HS-5 (cell line): ENCODE data around the gene VKORC1L1.
"Not testable (repeated sequence)": the region's sequence is repeated elsewhere in the genome, so short reads cannot be mapped to it uniquely, and the experiment has no call there.

Source experiments
- DNase-seq: peaks from one replicate; pipeline ENCODE4 v3.0.0-alpha.2; 2012; ENCODE audit warnings: low read depth

The VKORC1L1 gene

GRCh38 chr7:65885533-65885932 is 12.7 kb downstream of the VKORC1L1 start:
- not testable (repeated sequence) for DNase-seq

DNA sequence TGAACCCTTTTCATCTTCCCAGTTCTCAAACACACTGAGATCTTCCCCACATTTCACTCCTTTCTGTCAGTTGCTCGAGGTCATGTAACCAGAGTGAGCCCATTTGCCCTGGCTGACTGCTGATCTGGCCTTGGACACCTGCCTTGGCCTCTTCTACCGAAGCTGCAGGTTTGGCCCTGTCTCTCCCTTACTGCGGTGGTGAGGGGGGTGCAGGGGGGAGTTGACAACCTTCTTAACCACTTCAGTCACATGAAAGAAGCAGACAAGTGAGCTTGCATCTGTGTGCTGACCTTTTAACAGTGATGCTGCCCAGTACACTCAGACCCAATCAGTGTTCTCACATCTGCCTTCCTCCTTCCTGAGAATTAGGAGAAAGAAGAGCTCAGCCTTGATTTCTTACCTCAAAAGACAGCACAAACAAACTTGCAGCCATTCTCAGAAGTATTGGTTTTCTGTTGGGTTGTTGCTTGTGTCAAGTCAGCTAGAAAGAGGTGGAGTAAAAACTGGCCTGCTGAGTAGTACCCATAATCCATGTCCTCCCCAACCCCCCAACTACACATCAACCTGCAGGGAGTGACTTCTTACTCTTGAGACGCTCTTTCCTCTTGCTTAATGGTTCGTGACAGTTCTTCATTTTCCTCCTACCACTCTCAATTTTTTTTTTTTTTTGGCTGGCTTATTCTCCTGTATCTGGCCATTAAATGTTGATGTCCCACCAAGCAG is 15.7 kb downstream of the VKORC1L1 start:
- not testable (repeated sequence) for DNase-seq

- not testable (repeated sequence) for DNase-seq
Measured at GRCh38 chr7:65889722-65890121, 16.8 kb downstream of the VKORC1L1 start.

DNA sequence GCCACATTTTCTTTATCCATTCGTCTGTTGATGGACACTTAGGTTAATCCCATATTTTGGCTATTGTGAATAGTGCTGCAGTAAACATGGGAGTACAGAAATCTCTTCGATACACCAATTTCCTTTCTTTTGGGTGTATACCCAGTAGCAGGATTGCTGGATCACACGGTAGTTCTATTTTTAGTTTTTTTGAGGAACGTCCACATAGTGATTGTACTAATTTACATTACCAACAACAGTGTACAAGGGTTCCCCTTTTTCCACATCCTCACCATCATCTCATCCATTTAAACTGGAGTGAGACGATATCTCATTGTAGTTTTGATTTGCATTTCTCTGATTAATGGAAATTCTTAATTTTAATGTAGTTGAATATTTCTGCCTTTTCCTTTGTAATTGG is 19.3 kb downstream of the VKORC1L1 start:
- no peak for DNase-seq

DNA sequence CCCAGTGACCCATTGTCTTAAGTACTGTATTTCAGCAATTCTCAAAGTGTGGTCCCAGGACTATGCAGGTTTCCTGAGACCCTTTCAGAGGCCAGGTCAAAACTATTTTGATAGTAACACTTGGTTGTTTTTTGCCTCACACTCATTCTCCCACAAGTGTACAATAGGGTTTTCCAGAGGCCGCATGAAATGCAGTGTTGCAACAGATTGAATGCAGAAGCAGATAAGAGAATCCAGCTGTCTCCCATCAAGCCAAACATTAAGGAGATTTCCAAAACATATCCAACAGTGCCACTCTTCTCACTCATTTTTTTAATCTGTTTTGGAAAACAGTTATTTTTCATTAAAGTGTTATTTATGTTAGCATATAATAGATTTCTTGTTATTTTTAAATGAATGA is 20.0 kb downstream of the VKORC1L1 start:
- DNase-seq = no peak

- DNase-seq = no peak
Measured at GRCh38 chr7:65896279-65896870, 23.5 kb downstream of the VKORC1L1 start.

DNA sequence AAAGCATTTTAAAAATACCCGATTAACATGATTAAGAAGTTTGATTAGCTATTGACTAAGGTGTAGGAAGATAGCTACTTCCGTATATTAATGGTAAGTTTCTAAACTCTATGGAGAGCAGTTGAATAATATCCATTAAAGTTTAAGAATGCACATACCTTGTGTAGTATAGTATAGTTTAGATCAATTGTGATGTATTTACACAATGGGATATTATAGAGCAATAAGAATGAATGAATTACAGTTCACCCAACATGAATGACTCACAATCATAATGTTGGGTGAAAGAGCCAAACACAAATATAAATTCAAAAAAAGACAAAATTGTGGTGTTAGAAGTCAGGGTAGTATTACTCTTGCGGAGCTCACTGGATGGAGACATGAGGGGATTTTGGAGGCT is 24.4 kb downstream of the VKORC1L1 start:
- DNase-seq = not testable (repeated sequence)

- not testable (repeated sequence) for DNase-seq
Measured at GRCh38 chr7:65898677-65899447, 26.0 kb downstream of the VKORC1L1 start.

DNA sequence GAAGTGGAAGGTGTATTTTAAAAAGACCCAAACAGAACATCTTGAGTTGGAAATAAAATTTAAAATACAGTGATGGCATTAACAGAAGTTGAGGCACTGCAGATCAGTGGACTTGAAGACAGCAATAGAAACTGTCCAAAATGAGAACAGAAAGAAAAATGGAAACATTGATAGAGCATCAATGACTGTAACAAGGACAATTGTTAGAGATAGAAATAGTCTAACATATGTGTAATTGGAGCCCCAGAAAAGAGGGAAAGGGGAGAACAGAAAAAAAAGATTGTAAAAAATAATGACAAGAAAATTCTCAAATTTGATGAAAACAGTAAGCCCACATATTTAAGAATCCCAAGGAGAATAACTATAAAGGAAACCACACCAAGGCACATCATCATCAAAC is 29.4 kb downstream of the VKORC1L1 start:
- no peak for DNase-seq

DNA sequence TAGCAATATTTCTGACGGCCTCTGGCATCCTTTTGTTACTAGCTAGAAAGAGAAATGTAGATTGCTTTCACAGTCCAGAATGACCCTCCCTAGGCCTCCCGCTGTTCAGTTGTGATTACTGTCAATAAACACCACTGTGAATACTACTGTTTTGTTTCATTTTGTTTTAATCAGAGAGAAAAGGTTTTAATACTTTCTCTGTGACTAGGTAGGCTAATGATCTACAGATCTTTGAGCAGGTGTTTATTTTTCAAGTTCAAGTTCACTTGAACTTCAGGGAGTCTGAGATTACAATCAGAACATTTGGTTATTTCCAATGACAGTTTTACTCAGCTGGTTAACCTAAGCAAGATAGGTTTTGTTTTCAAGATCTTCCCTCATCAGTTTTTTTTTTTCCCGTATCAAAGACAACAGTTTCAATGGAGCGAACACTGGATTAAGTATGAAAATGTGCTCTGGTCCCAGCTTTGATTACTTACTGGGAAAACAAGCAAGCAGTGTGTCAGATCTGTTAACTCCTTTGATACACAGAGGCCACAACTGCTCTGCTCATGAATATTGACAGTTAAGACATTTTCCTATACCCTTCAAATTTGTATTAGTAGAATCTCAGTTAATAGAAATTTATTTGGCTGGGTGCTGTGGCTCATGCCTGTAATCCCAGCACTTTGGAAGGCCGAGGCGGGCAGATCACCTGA is 34.8 kb downstream of the VKORC1L1 start:
- DNase-seq = no peak

DNA sequence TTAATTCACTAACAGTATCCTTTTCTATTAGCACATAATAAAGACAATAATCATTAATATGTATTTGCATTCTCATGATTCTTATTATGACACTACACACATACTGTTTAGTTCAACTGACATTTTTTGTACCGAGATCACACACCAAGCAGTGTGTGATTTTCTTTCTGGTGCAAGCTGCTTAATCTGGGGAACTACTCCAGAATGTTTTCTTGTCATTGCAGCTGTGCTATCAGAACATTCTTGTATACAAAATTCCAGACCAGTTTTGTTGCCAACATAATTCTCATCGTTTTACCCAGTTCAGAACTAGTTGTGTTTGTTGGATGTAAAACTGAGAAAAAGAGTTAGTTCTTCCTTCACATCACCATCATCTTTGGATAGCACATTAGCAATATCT is 37.4 kb downstream of the VKORC1L1 start:
- DNase-seq = no peak

DNA sequence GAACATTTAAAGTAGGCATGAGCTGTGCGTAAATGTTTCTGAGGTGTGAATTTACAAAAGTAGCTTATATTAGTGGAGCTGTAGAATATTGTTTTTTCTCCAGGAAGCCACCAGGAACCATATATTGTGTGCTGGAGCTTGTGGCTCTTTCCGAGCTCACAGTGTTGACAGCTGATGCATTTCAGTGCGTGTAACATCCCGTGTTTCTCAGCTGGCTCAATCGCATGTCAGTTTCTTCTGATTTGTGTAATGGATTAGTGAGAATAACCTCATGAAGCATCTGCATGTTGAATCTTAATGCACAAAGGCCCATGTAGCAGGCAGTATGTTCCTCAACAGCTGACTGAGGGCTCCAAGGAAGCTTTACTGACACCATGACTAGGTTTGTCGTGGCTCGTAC is 39.4 kb downstream of the VKORC1L1 start:
- no peak for DNase-seq

DNA sequence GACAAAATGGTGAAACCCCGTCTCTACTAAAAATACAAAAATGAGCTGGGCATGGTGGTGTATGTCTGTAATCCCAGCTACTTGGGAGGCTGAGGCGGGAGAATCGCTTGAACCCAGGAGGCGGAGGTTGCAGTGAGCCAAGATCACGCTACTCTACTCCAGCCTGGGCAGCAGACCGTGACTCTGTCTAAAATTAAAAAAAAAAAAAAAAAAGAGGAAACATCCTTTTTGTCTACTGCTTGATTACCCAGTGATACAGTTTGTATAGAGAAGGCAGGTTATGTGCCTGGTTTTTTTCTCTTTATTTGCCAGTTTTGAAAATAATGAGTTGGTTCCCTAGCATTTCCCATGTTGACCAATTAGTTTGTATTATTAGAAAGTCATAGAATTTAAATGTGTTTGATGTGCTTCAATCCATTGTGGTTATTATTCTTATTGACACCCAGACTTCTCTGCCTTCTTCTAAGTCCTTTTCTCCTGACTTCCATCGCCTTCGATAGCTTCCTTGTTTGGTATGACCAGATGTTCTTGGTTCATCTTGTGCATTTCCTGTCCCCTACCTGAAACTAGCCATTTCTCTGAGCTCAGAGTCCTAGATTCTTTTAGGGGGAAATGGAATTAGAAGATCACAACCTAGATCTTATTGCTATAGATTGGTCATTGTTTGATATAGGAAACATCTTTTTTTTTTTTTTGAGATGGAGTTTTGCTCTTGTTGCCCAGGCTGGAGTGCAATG is 43.2 kb downstream of the VKORC1L1 start:
- DNase-seq = no peak

DNA sequence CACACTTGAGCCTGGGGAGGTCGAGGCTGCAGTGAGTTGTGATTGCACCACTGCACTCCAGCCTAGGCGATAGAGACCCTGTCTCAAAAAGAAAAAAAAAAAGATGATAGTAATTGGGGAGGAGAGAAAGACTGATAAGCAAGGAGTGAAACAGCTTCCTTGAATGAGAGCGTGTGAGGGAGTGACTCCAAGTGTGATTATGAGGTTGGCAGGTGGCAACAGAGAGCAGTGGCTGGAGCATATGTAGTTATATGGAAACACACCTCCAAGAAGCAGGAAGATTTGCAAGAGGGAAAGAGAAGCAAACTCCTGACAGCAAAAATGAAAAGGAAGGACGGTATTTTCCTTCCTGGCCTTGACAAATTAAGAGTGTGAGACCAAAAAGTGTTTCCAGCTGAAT is 50.4 kb downstream of the VKORC1L1 start:
- no peak for DNase-seq

DNA sequence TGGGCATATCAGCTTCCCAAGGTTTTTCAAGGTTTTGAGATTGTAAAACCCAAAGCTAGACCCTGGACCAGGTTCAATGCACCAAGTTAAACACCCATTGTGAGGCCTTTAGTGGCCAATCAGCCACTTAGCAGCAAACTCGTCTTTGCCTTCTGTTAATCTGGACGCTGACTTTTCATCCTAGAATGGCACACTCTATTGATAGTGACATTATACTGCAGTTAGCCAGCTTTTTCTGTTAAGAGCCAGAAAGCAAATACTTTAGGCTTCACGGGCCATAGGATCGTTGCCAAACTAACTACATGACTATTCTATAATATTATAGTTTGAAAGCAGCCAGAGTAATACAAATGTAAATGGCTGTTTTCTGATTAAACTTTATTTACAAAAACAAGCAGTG is 51.3 kb downstream of the VKORC1L1 start:
- no peak for DNase-seq

DNA sequence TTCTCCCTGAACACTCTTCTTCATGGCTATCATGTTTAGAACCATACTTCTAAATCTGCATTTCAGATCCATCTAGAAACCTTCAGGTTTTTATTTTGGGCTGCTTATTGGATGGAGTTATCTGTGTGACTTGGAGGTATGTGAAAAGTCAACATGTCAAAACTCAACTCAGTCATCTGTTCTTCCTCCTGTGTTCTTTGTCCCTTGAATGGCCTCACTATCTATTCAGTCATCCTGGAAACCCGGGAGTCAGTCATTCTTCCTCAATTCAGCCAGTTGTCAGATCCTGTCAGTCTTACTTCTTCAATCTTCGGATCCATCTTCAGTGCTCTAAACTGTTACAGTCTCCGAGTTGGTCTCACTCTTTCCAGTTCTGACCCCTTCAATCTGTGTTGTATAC is 52.2 kb downstream of the VKORC1L1 start:
- DNase-seq = no peak

GRCh38 chr7:65926588-65926987 is 53.7 kb downstream of the VKORC1L1 start:
- no peak for DNase-seq

DNA sequence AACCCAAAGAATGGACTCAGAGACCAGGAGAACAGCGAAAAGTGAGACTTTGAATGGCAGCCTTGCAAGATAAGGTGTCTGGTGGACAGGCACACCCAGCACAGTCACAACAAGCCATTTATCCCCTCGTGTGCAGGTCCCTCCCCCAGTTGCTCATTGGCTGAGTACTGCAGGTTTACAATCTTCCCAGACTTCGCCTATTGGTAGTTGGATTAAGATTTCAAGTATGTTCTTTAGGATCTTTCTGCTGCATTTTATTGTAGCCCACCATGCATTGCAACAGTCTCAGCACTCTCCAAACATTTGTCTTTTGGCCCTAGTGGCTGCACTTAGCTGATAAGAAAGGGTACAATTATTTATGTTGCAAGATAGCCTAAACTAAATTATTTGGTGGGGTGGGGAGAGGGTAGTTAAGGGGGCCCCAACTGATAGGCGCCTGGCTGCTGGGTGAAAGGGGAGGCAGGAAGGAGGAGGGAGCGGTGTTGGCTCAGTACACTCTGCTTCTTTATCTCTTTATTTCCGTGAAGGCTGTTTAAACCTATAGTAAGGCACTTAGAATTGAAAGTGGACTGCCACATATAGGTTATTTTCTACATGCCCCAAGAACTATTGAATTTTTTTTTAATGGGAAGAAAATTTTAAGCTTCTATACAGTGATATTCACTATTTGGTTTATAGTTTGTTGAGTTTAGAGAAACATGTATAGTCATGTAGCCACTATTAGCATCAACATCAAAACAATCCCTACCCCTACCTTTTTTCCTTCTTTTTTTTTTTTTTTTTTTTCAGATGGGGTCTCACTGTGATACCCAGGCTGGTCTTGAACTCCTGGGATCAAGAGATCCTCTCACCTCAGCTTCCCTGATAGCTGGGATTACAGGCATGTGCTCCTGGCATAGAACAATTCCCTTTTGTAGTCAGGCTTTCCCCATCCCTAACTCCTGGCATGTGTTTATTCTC is 54.9 kb downstream of the VKORC1L1 start:
- no peak for DNase-seq

- no peak for DNase-seq
Measured at GRCh38 chr7:65931685-65932084, 58.8 kb downstream of the VKORC1L1 start.

- no peak for DNase-seq
Measured at GRCh38 chr7:65937296-65937695, 64.4 kb downstream of the VKORC1L1 start.
